Thyroid gland (tissue), 4 donors: ENCODE data around the gene RENBP. TPM values are rescaled to one million over a fixed set of nuclear protein-coding genes. Genes with fewer than 3 reads are reported as not detected.

Experiments used
- DNase-seq, 2 donors: peaks; one replicate each; pipeline ENCODE4 v3.0.0-alpha.2; 2019
- H3K27ac ChIP-seq, 3 donors: fragments of 200-600 bp; sonication (generic); 1 replicate in 2 of 3; 2 replicates in 1 of 3; pipeline ENCODE4 v1.5.1; 2016 to 2019; ENCODE audit warnings: mild to moderate bottlenecking in 1 of 3, moderate library complexity in 1 of 3
- H3K27me3 ChIP-seq: fragments of 200-600 bp; sonication (generic); one replicate; pipeline ENCODE4 v1.5.1; 2019
- H3K36me3 ChIP-seq, 2 donors: fragments of 200-600 bp; sonication (generic); one replicate each; pipeline ENCODE4 v1.5.1; 2016 to 2019
- H3K4me1 ChIP-seq, 2 donors: fragments of 200-600 bp; sonication (generic); one replicate each; pipeline ENCODE4 v1.5.1; 2017 to 2019
- H3K4me3 ChIP-seq, 3 donors: fragments of 200-600 bp; sonication (generic); replicated peaks in 1 of 3; 1 replicate in 2 of 3; 2 replicates in 1 of 3; pipeline ENCODE4 v1.5.1; 2016; ENCODE audit warnings: mild to moderate bottlenecking in 1 of 3
- H3K9me3 ChIP-seq: fragments of 200-600 bp; sonication (generic); one replicate; pipeline ENCODE4 v1.5.1; 2017
- POLR2A ChIP-seq, 2 donors: fragments of 450-650 bp; IDR thresholded peaks; one replicate each; pipeline ENCODE4 v1.6.1; 2017; ENCODE audit warnings: antibody characterized with exemption in 2 of 2, mild to moderate bottlenecking in 2 of 2, moderate library complexity in 1 of 2
- WGBS, 2 donors: methylation state at CpG; one replicate each; pipeline ENCODE4 v1.1.5; 2017; 5-methylcytosine and 5-hydroxymethylcytosine counted together
- intact Hi-C: fragments of 100-400 bp; cut with DNase I; formaldehyde crosslinking; loops from one replicate; pipeline ENCODE4 v1.15.1; 2023
- total RNA-seq, 4 donors: library from RNA; depleted of rRNA; stranded (reverse); fragments of >200 nt; gene quantifications; one replicate each; pipeline ENCODE4 v1.2.3, GENCODE V29; 2016
- TF ChIP-seq, protein P1 (sequence below), 6 experiments: fragments of 200-600 bp in 3 of 6; fragments of 450-650 bp in 3 of 6; sonication (generic) in 3 of 6; IDR thresholded peaks; one replicate each; pipeline ENCODE4 v1.5.1; 2016 to 2019; ENCODE audit warnings: antibody characterized with exemption in 6 of 6, mild to moderate bottlenecking in 2 of 6, inconsistent platforms in 1 of 6, moderate library complexity in 1 of 6

Gene RENBP
- total RNA-seq, 4 donors from 2014 or later: 3.6 to 16.5 (median 4.4) TPM

DNA sequence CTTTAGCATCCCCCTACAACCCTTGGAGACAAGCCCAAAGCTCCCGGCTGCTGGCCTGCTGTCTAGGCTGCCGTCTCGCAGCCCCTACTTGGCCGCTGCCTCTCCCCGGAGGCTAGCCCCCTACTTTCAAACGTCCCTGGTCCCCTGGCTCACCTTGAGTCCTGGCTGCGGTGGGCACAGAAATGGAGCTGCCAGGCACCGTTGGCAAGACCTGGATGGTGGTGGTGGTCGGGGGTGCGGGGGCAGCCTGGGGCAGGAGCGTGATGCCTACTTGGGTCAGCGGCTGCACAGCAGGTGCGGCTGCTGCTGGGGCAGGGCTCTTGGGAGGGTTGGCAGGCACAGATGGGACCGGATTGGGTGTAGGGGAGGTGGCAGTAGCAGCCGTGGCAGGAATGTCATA, 15.2 kb upstream of the RENBP start:
- WGBS, 2 donors: 83% methylated on average over 1 of the region's 15 CpGs; no CpG with 5 or more reads in 1 of the 2 donors
- TF ChIP-seq POLR2A (IDR thresholded peaks at IDR 0.05): no peak
- TF ChIP-seq, protein P1, sequence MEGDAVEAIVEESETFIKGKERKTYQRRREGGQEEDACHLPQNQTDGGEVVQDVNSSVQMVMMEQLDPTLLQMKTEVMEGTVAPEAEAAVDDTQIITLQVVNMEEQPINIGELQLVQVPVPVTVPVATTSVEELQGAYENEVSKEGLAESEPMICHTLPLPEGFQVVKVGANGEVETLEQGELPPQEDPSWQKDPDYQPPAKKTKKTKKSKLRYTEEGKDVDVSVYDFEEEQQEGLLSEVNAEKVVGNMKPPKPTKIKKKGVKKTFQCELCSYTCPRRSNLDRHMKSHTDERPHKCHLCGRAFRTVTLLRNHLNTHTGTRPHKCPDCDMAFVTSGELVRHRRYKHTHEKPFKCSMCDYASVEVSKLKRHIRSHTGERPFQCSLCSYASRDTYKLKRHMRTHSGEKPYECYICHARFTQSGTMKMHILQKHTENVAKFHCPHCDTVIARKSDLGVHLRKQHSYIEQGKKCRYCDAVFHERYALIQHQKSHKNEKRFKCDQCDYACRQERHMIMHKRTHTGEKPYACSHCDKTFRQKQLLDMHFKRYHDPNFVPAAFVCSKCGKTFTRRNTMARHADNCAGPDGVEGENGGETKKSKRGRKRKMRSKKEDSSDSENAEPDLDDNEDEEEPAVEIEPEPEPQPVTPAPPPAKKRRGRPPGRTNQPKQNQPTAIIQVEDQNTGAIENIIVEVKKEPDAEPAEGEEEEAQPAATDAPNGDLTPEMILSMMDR (IDR thresholded peaks at IDR 0.05): no peak

DNA sequence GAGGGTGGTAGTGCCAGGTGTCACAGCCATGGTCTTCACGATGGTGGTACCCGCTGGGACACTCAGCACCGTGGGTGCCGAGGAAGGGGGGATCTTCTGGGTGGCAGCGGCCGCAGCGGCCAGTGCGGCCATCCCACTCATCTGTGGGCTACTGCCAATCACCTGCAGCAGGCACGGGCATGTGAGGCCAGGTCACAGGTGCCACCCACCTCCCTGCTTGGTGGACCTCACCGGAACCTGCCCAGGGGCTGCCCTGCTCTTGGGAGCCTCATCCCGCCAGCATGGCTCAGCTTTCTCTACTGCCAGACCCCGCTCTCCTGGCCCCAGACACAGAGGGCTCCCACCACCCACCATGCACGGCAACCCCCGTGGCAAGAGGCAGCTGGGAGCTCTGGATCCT, 14.2 kb upstream of the RENBP start:
- no peak for DNase-seq
- Histone ChIP-seq H3K27ac (no peak overlapping the region), H3K27me3 (no peaks in the 10 kb centered on the region), H3K4me3 (no peak overlapping the region), H3K36me3 (peaks cover 71 to 83% of the 10 kb centered on the region in 2 donors), H3K9me3 (no peaks in the 10 kb centered on the region), H3K4me1 (no peaks in the 10 kb centered on the region)
- 80% methylated on average over 1 of the region's 14 CpGs; no CpG with 5 or more reads in 1 of the 2 donors for WGBS, 2 donors
- TF ChIP-seq, protein P1 (IDR thresholded peaks at IDR 0.05): no peak
- TF ChIP-seq POLR2A (IDR thresholded peaks at IDR 0.05): no peak
- intact Hi-C loops: loop anchor here (10.0 kb wide), 1 partner anchor 424 kb away; no protein-coding TSS in a partner anchor

More for the DNA sequence above, 15.2 kb upstream of the RENBP start:
- Histone ChIP-seq H3K4me3 (no peak overlapping the region), H3K4me1 (no peaks in the 10 kb centered on the region), H3K27me3 (no peaks in the 10 kb centered on the region), H3K9me3 (no peaks in the 10 kb centered on the region), H3K27ac (no peak overlapping the region), H3K36me3 (peaks cover 63 to 72% of the 10 kb centered on the region in 2 donors)
- intact Hi-C loops: loop anchor here (10.0 kb wide), 1 partner anchor 425 kb away; no protein-coding TSS in a partner anchor
- no peak for DNase-seq

DNA sequence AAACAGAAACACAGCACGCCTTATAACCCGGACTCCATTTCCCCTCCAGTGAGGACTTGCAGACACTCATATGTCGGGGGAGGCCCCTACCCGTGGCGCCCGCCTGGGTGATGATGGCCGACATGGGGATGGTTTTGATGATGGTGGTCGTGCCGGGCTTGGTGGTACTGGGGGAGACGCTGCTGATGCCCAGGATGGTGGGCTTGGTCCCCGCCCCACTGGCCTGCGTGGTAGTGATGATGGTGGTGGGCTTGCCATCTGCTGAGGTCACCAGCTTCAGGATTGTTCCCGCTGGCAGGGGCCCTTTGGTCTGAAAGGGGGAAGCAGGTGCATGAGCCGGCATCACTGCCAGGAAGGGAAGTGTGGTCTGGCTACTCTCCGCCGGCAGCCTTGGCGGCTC, 12.8 kb upstream of the RENBP start:
- H3K27me3 ChIP-seq: no peaks in the 10 kb centered on the region
- H3K36me3 ChIP-seq: peaks cover 73 to 89% of the 10 kb centered on the region in 2 donors
- H3K4me3 ChIP-seq: no peak overlapping the region
- no peaks in the 10 kb centered on the region for H3K9me3 ChIP-seq
- TF ChIP-seq, protein P1 (IDR thresholded peaks at IDR 0.05): no peak
- TF ChIP-seq POLR2A (IDR thresholded peaks at IDR 0.05): no peak
- no peak overlapping the region for H3K27ac ChIP-seq
- DNase-seq: no peak
- 95 to 100% methylated on average over 2 to 4 of the region's 17 CpGs for WGBS, 2 donors
- H3K4me1 ChIP-seq: no peaks in the 10 kb centered on the region
- intact Hi-C loops: loop anchor here (10.0 kb wide), 1 partner anchor 422 kb away; no protein-coding TSS in a partner anchor

DNA sequence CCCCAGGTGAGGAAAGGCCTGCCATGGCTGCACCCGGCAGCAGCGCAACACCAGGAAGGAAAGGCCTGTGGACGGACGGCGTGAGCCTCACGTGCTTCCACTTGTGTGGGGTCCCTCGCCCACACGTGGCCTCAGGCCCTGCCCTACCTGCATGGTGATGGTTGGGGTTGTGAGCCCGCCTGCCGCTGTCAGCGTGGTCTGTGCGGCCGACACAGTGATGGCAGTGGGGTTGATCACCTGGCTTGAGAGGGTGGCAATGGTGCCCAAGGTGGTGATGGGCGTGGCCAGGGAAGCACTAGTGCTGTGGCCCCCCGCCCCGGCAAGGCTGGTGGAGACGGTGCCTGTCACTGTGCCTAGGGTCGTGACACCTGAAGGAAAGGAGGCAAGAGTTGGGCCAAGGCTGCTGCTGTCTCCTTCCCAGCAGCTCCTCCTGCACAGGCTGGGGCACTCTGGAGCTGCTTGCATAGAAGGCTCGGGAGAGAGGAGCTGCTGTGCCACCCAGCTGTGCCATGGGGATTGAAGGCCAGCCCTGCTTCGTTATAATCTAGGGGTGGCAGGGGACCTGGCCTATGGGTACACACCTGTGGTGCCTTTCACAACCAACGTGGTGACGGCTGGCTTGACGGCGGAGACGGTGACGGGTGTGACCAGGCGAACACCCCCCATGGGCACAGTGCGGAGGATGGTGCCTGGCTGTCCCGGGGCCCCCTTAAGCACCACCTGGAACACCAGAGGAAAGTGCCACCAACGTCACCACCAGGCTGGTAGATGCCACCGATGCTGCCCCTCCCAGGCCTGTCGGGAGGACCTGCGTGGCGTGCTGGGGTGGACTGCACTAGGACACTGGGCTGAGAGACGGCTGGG, 11.8 kb upstream of the RENBP start:
- Histone ChIP-seq H3K4me1 (no peaks in the 10 kb centered on the region), H3K27ac (no peak overlapping the region), H3K27me3 (no peaks in the 10 kb centered on the region), H3K9me3 (no peaks in the 10 kb centered on the region), H3K4me3 (no peak overlapping the region), H3K36me3 (peaks cover 73 to 89% of the 10 kb centered on the region in 2 donors)
- intact Hi-C loops: loop anchor here (10.0 kb wide), 1 partner anchor 421 kb away; no protein-coding TSS in a partner anchor
- WGBS, 2 donors: 92 to 96% methylated on average over 9 to 10 of the region's 35 CpGs
- no peak for DNase-seq
- TF ChIP-seq, protein P1 (IDR thresholded peaks at IDR 0.05): no peak
- TF ChIP-seq POLR2A (IDR thresholded peaks at IDR 0.05): no peak
